ENCODE measurements around the gene CIC.
A peak's percentile ranks its signal among the peaks of the same experiment; 100 is the strongest.

The CIC gene
- total RNA-seq, result 82.1 to 171 (median 130) reads per million in 4 experiments

- peak; percentile 98 for DNase-seq
Measured at GRCh38 chr19:42268704-42269477, at the start of gene CIC. CIC (plus strand) TSS chr19:42269252; CDS start chr19:42271784, 2,532 bp downstream.

DNA sequence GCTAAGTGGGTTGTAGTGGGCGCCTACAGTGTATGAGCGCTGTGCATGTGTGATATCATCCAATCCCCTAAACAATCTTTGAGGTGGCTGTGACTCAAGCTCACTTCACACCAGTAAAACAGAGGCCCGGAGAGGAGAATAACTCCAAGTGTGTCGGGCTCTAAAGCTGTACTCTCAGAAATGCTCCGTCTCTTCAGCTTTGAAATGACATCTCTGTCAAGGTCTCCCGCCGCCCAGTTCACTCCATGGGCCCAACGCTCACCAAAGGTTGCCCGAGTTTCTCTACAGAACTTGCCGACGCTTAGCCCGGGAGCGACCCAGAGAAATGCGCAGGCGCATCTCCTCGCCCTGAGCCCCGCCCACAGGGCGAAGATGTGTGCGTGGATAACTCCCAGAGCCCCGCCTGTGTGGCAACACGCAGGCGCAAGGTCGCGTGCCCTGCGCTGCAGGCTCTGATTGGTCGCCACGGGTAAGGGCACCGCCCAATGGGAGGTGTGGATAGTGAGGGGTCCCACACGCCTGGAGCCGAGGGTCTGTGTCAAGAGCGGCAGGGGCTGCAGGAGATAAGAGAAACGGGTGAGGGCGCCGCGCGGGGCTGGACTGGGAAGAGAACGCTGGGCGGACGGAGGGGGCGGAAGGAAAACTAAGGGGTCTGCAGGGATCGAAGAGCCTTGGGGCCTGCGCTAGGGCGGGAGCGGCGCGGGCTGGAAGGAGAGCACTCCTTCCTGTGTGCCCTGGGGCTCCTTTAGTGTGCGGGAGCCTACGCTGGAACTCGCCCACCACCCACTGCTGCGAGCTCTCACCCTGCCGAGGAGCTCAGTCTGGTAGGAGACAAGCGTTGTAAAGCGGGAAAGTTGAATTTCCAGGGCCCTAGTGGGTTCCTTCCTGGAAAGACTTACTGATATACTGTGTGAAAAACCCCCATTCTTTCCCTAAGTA, 49.0 kb upstream of the CIC start, which contains the start of gene ZNF526:
Gene ZNF526 (plus strand): TSS at position 501 of the 939 bp plus-strand sequence. CDS start 4,092 bp downstream, outside the sequence.
- peak; percentile 97 for DNase-seq

DNA sequence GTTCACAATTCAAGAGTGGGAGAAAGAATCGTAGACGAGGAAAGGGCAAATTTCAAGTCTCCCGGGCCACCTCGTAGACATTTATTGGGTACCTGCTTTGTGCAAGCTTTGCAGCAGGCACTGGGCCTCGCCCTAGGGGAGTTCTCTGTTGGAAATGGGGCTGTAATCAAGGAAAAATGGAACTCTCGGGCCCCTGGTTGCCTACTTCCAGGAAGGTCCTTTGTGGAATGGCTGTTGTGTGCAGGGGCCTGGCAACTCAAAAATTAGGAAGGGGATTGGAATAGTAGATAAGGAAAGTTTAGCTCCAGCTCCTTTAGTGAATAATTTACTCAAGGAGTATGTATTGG, 48.3 kb upstream of the CIC start:
- no peak for DNase-seq

DNA sequence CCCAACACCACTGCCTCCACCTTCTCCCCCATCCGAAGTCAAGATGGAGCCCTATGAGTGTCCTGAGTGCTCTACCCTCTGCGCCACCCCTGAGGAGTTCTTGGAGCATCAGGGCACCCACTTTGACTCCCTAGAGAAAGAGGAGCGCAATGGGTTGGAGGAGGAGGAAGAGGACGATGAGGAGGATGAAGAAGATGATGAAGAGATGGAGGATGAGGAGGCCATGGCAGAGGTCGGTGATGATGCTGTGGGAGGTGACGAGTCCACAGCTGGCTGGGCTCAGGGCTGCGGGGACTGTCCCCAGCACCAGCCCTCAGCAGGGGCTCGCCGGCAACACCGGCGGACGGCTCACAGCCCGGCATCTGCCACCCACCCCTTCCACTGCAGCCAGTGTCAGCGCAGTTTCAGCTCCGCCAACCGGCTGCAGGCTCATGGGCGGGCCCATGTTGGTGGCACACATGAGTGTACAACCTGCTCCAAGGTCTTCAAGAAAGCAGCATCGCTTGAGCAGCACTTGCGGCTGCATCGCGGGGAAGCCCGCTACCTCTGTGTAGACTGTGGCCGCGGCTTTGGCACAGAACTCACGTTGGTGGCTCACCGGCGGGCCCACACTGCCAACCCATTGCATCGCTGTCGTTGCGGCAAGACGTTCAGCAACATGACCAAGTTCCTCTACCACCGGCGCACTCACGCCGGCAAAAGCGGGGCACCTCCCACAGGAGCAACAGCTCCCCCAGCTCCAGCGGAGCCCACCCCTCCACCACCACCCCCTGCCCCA, 43.9 kb upstream of the CIC start:
- DNase-seq, result no peak

DNA sequence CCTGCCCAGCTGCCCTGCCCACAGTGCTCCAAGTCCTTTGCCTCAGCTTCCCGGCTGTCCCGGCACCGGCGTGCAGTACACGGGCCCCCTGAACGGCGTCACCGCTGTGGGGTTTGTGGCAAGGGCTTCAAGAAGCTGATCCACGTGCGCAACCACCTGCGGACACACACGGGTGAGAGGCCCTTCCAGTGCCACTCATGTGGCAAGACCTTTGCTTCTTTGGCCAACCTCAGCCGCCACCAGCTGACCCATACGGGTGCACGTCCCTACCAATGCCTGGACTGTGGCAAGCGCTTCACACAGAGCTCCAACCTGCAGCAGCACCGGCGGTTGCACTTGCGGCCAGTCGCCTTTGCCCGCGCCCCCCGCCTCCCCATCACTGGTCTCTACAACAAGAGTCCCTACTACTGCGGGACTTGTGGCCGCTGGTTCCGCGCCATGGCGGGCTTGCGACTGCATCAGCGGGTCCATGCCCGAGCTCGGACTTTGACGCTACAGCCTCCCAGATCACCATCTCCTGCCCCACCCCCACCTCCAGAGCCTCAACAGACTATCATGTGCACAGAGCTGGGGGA, 43.2 kb upstream of the CIC start:
- DNase-seq, result no peak

DNA sequence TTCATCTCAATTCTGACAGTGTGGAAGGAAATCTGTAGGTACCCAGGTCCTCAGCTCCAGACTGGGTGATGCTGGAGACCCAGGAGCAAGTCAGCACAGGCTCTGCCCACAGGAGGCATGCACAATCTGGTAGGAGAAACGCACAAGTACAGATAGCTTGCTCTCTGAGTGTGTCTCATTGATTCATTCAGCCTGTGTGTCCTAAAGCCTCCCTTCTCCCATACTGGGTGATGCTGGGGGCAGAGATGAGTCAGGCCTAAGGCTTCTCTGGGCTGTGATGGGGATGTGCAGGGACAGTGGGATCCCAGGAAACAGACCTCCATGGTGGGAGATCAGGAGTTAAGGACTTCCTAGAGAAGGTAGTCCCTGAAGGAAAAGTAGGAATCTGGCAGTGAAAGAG, 42.2 kb upstream of the CIC start:
- DNase-seq, result no peak

DNA sequence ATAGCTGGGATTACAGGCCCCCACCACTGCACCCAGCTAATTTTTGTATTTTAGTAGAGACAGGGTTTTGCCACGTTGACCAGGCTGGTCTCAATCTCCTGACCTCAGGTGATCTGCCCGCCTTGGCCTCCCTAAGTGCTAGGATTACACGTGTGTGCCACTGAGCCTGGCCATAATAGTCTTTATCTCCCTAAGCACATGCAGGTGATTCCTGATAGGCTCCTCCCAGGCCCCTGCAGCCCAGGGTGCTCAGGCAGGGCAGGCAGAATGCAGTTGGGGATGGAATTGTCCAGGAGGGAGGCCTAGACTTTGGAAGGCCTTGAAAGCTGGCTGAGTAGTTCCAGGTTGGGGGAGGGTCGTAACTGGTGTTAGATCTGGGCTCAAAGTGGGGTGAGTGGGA, 40.4 kb upstream of the CIC start:
- no peak for DNase-seq

DNA sequence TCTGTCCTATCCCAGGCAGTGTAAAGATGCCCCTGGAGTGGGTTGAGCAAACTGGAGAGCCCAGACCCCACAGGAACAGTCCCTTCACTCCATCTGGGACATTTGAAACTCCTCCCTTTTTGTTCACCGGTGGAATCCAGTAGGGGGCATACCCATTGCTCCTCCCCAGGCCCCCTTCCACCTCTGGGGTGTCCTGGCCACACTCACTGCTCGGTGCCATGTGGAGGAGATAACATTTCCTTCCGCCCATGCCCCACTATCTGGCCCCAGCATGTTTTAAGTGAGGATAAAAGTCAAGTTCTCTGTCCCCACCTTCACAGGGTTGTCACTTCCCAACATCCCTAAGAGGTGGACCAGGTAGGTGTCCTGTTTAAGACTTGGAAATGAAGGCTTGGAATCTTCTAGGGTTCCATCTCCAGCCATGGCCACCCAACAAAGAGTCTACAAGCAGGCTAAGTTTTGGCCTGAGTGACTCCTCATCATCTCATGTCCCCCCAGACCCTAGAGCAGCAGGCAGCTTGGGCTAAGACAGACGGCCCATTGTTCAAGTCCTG, 39.7 kb upstream of the CIC start:
- no peak for DNase-seq

DNA sequence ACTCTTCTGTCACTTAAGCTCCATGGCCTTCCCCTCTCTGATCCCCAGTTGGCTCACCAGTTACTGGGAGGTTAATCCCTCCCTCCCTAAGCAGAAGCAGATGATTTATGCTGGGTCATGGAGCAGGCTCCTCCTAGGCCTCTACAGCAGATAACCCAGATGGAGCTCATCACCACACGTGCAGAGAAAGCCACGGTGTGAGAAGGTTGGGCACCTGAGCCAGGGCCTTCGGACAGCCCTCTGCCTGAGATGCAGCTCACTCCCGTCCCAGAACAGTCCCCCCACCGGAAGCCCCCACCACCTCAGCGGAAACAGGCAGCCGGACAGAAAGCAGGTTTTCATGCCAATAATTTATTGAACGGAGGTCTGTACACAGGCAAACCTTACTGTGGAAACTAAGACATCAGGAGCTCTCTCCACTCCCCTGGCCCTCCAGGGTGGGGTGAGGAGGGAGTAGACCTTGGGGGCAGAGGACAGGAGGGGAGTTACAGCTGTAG, 39.1 kb upstream of the CIC start:
- DNase-seq, result no peak

- no peak for DNase-seq
Measured at GRCh38 chr19:42230571-42230970, 38.5 kb upstream of the CIC start.

- no peak for DNase-seq
Measured at GRCh38 chr19:42232435-42232834, 36.6 kb upstream of the CIC start.

- DNase-seq, result no peak
Measured at GRCh38 chr19:42233106-42233505, 35.9 kb upstream of the CIC start.

DNA sequence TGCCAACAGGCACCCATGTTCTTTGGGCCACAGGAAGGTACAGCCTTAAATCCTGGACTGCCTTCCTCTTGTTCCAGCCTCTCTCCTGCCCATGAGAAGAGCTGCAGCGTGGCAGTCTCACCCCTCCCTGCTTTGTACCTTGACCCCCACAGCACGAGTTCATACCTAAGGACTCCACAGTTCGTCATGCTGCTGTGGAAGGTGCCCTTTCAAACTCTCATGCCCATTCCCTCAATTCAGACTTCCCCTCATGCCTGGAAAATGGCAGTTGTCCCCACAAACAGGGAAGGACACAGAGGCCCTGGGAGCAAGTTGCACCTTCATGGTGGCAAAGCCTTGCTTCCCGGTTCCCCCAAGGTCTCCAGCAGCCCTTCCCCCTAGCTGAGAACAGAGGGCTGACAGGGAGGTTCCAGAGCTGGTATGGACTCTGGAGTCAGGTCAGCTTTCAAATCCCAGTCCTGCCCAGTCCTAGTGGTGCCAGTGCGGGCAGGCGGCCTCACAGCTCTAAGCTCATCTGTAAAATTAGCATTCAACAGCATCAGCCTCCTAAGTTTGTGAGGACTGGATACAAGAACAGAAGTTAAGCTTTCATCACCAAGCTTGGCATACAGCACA, 35.3 kb upstream of the CIC start:
- no peak for DNase-seq

DNA sequence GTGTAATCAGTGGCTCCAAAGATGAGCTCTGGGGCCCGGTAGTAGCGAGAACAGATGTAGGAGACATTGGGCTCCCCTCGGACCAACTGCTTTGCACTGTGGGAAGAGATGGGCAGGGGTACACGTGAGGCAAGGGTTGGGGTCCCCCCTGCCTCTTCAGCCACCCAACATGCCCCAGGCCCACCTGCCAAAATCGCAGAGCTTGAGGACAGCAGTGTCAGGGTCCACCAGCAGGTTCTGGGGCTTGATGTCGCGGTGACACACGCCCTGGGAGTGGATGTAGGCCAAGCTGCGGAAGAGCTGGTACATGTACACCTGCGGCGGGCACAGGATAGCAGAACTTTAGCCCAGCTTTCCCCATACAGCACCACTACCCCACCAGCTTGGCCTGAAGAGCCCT, 34.7 kb upstream of the CIC start:
- DNase-seq, result no peak

- no peak for DNase-seq
Measured at GRCh38 chr19:42235181-42235580, 33.9 kb upstream of the CIC start.

DNA sequence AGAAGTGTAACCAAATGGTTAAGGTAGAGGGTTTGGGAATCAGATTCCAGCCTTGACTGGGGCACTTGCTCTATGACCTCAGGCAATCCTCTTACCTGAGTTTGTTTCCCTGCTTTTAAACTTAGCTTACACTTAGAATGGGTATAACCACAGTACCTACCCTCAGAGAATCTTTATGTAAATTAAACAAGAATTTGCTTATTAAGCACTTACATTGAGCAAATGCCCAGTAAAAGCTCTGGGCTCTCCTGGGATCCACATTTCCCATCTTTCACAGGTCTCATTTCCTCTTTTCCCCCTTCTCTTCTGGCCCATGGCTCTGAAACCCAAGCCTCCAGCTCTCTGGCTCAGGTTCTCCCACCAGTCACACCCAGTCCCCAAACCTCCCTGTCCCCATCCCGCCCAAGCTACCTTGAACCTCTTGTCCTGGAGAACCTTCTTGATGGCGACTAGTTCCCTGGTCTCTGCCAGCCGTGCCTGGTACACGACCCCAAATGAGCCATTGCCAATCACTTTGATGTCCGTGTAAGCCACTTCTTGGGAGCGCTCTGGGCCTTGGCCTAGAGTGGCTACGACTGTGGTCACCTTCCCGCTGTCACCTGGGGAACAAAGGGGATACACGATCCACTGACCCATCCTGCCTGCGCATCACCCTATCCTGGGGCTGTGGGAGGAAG, 29.4 kb upstream of the CIC start:
- no peak for DNase-seq

GRCh38 chr19:42241279-42241678, 27.8 kb upstream of the CIC start:
- DNase-seq, result no peak

- no peak for DNase-seq
Measured at GRCh38 chr19:42242069-42242511, 27.0 kb upstream of the CIC start.

DNA sequence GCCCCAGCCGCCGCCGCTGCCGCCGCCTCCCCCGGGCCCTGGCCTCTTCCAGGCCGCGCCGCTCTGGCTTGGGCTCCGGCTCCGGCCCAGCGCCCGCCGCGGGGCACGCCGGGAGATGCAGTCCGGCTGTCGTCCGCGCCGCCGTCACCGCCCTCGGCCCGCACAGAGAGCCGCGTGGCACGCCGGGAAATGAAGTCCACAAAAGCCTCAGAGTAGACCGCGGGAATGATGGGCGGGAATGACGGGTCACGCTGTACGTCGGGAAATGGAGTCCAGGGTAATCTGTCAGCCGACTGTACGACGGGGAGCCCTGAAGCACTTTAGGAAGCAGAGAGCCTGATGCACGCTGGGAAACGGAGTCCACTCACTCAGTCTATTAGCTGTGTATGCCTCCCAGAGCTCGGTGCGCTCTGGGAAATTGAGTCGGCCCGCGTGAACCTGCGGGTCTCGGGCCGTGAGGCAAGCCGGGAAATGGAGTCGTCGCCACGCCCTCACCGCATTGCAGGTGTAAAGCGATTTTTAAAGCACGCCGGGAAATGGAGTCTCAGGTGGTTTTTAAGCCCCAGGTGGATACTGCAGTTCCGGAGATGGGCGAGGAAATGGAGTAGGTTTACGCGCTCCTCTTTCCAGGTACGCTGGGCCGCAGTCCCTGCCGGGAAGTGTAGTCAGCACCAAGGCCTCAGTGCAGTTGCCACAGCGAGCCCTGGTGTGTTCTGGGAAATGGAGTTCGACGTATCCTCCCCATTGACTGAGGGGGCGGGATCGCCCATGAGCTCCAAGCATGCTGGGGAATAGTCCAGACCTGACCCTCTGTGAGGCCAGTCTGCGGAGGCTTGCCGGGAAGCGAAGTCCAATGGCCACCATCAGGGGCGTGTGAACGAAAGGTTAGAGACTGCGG, 26.3 kb upstream of the CIC start, which contains the start of gene GSK3A:
Gene GSK3A (minus strand): TSS at position 91 of the 898 bp plus-strand sequence. CDS start 137 bp downstream, outside the sequence.
- peak; percentile 98 for DNase-seq
